Femur (tissue), 1 donor: ENCODE data around the gene TRIM3.
"Not testable (repeated sequence)": the region's sequence is repeated elsewhere in the genome, so short reads cannot be mapped to it uniquely, and the experiment has no call there.

Experiments used
- DNase-seq: peaks from one replicate; pipeline ENCODE4 v3.0.0-alpha.2; 2017

Gene TRIM3

GRCh38 chr11:6473451-6474412 lies at the start of gene TRIM3:
TSS of gene TRIM3 (minus strand) at chr11:6473941. CDS start at chr11:6465695, 8,246 bp downstream.
- peak; percentile 97 for DNase-seq

DNA sequence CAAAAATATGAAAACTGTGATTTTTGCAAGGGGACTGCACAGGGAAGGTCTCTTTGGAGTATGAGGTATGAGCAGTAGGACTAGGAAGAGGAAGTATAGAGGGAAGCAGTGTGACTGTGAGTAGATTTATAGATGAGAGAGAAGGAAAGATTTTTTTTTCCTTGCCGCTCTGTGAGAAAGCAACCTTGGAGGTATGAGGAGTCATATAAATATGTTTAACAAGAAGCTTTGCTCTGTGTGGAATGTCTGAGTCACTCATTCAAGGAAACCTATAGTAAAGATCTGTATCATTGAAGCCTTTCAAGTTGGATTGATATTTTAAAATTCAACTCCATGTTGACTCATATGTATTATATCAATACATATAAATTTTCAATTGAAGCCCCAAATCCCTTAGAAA lies 49.5 kb upstream of the TRIM3 start:
- DNase-seq: no peak

DNA sequence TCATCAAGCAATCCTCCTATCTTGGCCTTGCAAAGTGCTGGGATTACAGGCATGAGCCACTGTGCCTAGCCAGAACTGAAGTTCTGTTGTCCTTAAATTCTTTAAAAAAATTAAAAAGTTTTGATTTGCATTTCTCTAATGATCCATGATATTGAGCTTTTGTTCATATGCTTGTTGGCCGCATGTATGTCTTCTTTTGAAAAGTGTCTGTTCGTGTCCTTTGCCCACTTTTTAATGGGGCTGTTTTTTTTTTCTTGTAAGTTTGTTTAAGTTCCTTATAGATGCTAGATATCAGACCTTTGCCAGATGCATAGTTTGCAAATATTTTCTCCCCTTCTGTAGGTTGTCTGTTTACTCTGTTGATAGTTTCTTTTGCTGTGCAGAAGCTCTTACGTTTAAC lies 48.2 kb upstream of the TRIM3 start:
- DNase-seq: not testable (repeated sequence)

GRCh38 chr11:6520265-6520664 lies 46.5 kb upstream of the TRIM3 start:
- no peak for DNase-seq

- no peak for DNase-seq
Measured at GRCh38 chr11:6516865-6517264, 43.1 kb upstream of the TRIM3 start.

- DNase-seq: no peak
Measured at GRCh38 chr11:6505577-6506240, 32.0 kb upstream of the TRIM3 start.

DNA sequence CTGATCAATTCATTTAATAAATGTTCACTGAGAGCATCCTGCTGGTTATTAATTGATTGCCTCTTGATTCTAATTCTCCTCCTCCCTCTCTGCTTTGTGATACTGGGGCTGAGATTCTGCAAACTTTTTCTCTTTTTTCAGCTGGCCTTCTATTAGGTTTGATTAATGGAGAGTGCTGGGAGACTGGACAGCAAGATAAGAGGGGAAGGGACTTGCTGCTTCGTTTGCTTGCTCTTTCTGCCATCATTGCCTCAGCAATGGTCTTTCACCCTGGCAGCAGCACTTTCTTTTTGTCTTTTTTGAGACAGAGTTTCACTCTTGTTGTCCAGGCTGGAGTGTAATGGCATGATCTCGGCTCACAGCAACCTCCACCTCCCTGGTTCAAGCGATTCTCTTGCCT lies 30.4 kb upstream of the TRIM3 start:
- DNase-seq: no peak

- no peak for DNase-seq
Measured at GRCh38 chr11:6502382-6502781, 28.6 kb upstream of the TRIM3 start.

DNA sequence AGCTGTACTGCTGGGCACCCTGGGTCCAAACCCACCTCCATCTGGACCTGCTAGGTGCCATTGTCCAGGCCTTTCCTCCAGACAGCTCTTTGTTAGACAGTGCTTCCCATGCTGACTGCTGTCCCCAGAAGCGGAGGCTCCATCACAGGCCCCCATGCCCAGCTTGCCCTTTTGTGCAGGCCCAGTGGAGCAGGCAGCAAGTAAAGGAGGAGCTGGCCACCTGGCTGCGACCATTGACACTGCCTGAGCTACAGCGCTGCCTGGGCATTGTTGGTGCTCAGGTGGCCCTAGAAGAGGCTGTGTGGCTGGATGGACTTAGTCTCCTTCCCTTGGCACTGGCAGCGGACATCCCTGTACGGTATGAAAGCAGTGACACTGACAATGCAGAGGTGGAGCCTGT lies 24.8 kb upstream of the TRIM3 start:
- no peak for DNase-seq

- DNase-seq: no peak
Measured at GRCh38 chr11:6498121-6498520, 24.4 kb upstream of the TRIM3 start.

- peak; percentile 36 for DNase-seq
Measured at GRCh38 chr11:6497069-6497839, 23.5 kb upstream of the TRIM3 start, which contains the start of gene DNHD1. TSS of gene DNHD1 (plus strand) at chr11:6497280. CDS start at chr11:6498216, 936 bp downstream.

DNA sequence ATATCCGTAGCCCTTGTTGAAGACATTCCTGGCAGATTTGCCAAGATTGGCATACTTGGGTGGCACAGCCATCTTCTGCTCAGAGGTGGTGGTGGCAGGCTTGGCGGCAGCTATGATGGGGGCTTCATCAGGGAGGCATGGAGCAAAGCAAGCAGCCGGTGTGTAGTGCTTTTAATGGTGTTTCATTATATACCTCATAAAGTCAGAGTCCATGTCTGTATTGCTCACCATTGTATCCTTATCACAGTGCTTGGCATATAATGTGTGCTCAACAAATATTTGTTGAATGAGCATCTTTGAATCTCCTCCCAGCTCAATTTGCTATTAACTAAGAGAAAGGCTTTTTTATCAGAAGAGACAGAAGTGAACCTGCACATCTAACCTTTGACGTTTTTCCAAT lies 15.6 kb upstream of the TRIM3 start:
- no peak for DNase-seq

GRCh38 chr11:6488821-6489220 lies 15.1 kb upstream of the TRIM3 start:
- DNase-seq: no peak

GRCh38 chr11:6488342-6488741 lies 14.6 kb upstream of the TRIM3 start:
- no peak for DNase-seq

DNA sequence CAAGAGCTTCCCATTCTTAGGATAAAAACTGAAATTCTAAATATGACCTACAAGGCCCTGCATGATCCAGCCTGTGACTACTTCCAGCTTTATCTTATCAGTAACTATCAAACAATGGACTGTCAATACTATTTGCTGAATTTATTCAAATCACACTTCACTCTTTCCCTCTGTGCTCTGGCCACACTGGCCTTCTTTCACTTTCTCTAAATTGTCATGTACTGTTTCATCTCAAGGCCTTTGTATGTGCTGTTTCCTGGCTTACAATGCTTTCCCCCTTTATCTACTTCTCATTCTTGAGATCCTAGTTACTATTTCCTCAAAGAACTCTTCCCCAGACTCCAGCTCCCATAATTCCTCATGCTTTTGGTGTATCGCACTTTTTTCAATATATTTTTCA lies 13.2 kb upstream of the TRIM3 start:
- DNase-seq: no peak

GRCh38 chr11:6486256-6486655 lies 12.5 kb upstream of the TRIM3 start:
- no peak for DNase-seq

DNA sequence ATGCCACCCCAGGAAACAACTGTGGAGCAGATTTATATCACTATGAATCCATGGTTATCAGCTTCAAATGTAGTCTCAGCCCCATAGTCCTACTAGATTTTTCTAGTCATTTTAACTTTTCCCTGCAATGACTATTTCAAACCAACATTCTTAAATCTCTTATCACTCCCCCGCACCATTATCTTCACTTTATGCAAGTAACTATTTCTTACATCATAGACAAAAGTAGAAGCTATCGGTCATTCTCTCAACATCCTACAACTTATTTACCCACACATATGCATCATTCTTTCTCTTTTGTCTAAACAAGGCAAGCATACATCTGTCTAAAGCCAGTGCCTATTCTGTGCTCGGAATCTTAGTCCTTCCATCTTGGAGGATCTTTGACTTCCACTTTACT lies 11.9 kb upstream of the TRIM3 start:
- no peak for DNase-seq

GRCh38 chr11:6483015-6483414 lies 9.3 kb upstream of the TRIM3 start:
- no peak for DNase-seq

GRCh38 chr11:6482441-6482840 lies 8.7 kb upstream of the TRIM3 start:
- no peak for DNase-seq

DNA sequence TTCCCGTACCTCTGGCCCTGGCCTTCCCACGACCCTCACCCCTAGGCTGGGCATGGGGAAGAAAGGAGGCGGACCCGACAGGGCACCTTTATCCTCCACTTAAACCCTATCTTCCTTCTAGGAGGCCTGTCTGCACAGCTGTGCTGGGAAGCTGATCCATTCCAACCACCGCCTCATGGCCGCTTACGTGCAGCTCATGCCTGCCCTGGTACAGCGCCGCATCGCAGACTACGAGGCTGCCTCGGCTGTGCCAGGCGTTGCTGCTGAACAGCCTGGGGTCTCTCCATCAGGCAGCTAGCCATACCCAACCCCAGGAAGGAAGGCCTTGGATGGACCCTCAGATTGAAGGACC lies 8.2 kb upstream of the TRIM3 start:
- no peak for DNase-seq

DNA sequence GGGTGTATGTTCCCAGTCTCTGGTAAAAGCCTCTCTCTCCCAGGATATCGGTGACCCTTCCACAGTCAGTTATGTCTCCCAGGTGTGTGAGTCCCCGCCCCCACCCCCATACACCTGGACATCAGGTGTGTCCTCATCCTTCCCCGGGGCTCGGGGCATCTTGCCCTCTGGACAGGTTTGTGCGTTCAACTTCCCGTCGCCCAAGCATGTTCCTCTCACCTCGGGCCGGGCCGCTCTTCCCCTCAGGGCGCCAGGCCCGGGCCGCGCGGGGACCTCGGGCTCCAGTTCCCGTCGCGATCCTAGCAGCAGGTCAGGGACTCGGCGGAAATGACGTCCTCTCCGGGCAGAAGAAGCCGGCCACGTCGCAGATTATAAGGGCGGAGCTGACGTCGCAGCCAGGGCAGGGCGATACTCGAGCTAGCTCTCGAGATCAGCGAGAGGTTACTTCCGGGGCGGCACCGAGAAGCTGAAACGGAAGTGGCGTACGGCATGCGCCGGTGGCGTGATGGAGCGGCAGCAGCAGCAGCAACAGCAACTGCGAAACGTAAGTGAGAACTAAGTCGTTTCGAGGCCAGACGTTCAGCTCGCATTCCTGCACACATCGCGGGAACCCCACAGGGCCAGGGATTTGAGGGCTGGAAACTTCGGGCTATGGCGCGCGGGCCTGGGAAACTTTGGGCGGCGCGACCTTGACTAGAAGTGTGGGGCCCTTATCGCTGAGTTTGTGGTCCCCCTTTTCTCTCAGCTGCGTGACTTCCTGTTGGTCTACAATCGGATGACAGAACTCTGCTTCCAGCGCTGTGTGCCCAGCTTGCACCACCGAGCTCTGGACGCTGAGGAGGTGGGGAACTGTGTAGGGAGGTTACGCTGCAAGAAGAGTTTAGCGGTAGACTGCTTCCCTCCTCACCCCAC lies 7.5 kb upstream of the TRIM3 start, which contains the start of the genes ARFIP2 and TIMM10B:
TSS of gene ARFIP2 (minus strand) at position 320 of the 912 bp plus-strand sequence. CDS start 910 bp downstream, outside the sequence.
TSS of gene TIMM10B (plus strand) at position 490 of the 912 bp plus-strand sequence. CDS start at position 506, 16 bp downstream.
- peak; percentile 99 for DNase-seq
